Measurements from ENCODE around the gene TLX1. TPM values are rescaled to one million over a fixed set of nuclear protein-coding genes. Genes with fewer than 3 reads are reported as not detected.

The TLX1 gene
- total and polyA plus RNA-seq, 9 of the 15 experiments (the other 6 are each of a cell fraction or from before 2014, with no cell fraction given): 0.03 to 3.3 (median 0.19) TPM; not detected in 1

- TF ChIP-seq CHAMP1 (IDR thresholded peaks at IDR 0.05): no peak
- no peak for TF ChIP-seq ZNF316 (IDR thresholded peaks at IDR 0.05)
- TF ChIP-seq RREB1 (CRISPR knock-in tag; IDR thresholded peaks at IDR 0.05): no peak
- TF ChIP-seq E2F1 (CRISPR knock-in tag; IDR thresholded peaks at IDR 0.05): no peak
- TF ChIP-seq FOXA1 (IDR thresholded peaks at IDR 0.05; ENCODE audit: borderline replicate concordance): no peak
- TF ChIP-seq HNRNPH1 (optimal IDR thresholded peaks at IDR 0.05; ENCODE audit: low read depth, low read length): no peak
- TF ChIP-seq LCOR (CRISPR knock-in tag; IDR thresholded peaks at IDR 0.05): no peak
- no peak for TF ChIP-seq STAT6 (CRISPR knock-in tag; IDR thresholded peaks at IDR 0.05)
Measured at GRCh38 chr10:101137271-101137670, 6.2 kb downstream of the TLX1 start (continued).
